GM10248 (cell line): Measurements from ENCODE around the gene STX16.

Experiments used
- CTCF ChIA-PET: fragments of 300-600 bp; sonication (Branson Sonifier 250); formaldehyde crosslinking; extraction: SDS; loops from one replicate; lab custom pipeline; 2021; ENCODE audit warnings: antibody characterized with exemption; lab: Yijun Ruan, JAX
- POLR2A ChIA-PET: fragments of 350-650 bp; sonication (Branson Sonifier 250); formaldehyde crosslinking; extraction: SDS; loops from one replicate; lab custom pipeline; 2020; ENCODE audit warnings: antibody characterized with exemption; lab: Yijun Ruan, JAX
- DNase-seq: peaks from one replicate; pipeline ENCODE4 v3.0.0; 2012; ENCODE audit errors: extremely low spot score
- TF ChIP-seq, protein P1 (sequence below): IDR thresholded peaks from 2 replicates; pipeline ENCODE4 v1.5.1; 2012; ENCODE audit warnings: mild to moderate bottlenecking, low read depth; ENCODE audit errors: extremely low read depth, missing control alignments, control extremely low read depth

STX16 gene

DNA sequence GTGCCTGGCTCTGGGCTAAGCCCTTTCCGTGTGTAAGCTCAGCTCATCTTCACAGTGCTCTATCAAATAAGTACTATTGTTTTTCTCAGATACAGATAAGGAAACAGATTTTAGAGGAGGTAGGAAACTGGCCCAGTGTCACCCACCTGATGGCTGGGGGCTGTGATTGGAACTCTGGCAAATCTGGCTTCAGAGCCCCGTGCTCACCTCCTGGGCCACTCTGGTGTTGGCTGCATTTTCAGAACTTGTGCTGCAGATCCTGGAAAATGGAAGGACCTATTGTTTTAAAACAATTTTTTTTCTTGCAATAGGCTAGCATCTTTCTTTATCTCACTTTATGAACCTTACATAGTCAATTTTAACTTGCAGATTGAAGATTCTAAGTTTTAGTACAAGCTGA, 5.7 kb downstream of the STX16 start:
- DNase-seq = no peak
- ChIA-PET CTCF (interaction anchor here (0.7 to 2.3 kb wide), 3 partner anchors 9 to 45 kb away, joined by 3 to 5 read pairs (median 4); no protein-coding TSS in a partner anchor), POLR2A (no interaction called here)
- TF ChIP-seq, protein P1, sequence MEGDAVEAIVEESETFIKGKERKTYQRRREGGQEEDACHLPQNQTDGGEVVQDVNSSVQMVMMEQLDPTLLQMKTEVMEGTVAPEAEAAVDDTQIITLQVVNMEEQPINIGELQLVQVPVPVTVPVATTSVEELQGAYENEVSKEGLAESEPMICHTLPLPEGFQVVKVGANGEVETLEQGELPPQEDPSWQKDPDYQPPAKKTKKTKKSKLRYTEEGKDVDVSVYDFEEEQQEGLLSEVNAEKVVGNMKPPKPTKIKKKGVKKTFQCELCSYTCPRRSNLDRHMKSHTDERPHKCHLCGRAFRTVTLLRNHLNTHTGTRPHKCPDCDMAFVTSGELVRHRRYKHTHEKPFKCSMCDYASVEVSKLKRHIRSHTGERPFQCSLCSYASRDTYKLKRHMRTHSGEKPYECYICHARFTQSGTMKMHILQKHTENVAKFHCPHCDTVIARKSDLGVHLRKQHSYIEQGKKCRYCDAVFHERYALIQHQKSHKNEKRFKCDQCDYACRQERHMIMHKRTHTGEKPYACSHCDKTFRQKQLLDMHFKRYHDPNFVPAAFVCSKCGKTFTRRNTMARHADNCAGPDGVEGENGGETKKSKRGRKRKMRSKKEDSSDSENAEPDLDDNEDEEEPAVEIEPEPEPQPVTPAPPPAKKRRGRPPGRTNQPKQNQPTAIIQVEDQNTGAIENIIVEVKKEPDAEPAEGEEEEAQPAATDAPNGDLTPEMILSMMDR = no peak

GRCh38 chr20:58657262-58657661, 6.2 kb downstream of the STX16 start:
- TF ChIP-seq, protein P1 = no peak
- ChIA-PET CTCF (interaction anchor here (0.7 to 2.3 kb wide), 3 partner anchors 10 to 45 kb away, joined by 3 to 5 read pairs (median 4); no protein-coding TSS in a partner anchor), POLR2A (no interaction called here)
- no peak for DNase-seq

- TF ChIP-seq, protein P1 = no peak
Observed at GRCh38 chr20:58657986-58658385, 6.9 kb downstream of the STX16 start.

GRCh38 chr20:58658760-58659159, 7.7 kb downstream of the STX16 start:
- CTCF ChIA-PET = interaction anchor here (0.6 to 3.0 kb wide), 4 partner anchors 8 to 229 kb away, joined by 3 to 15 read pairs (median 5); partner anchors contain the start of gene STX16
- POLR2A ChIA-PET = interaction anchor here (0.6 kb wide), 1 partner anchor 35 kb away, joined by 3 read pairs; no protein-coding TSS in a partner anchor
- DNase-seq = no peak
- TF ChIP-seq, protein P1 = no peak

More at GRCh38 chr20:58657986-58658385, 6.9 kb downstream of the STX16 start:
- POLR2A ChIA-PET = no interaction called here
- no peak for DNase-seq
- CTCF ChIA-PET = interaction anchor here (1.6 kb wide), 1 partner anchor 36 kb away, joined by 5 read pairs; no protein-coding TSS in a partner anchor

DNA sequence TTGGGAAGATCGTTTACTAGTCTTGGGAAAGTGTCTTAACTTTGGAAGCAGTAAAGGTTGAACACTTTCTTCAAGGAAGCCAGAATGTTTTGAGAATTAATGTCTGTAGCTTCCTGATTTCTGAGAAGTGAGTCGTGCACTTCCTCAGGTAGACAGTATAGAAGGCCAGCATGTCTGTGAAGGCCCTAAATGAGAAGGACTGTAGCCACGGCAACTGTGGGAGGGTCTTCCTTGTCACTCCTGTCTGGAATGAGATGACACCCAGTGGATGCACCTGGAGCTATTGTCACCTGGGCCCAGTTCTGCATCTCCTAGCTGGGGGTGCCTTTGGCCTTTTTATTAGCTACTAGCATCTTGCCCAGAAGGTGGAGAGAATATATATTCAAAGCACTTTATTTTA, 8.8 kb downstream of the STX16 start:
- CTCF ChIA-PET = interaction anchor here (0.8 to 3.0 kb wide), 5 partner anchors 9 to 33 kb away, joined by 3 to 15 read pairs (median 3); partner anchors contain the start of gene STX16
- POLR2A ChIA-PET = interaction anchor here (0.7 kb wide), 1 partner anchor 25 kb away, joined by 3 read pairs; no protein-coding TSS in a partner anchor
- DNase-seq = no peak
- TF ChIP-seq, protein P1 = no peak

GRCh38 chr20:58660855-58661597, 9.9 kb downstream of the STX16 start:
- CTCF ChIA-PET = interaction anchor here (1.1 to 3.0 kb wide), 2 partner anchors 10 to 16 kb away, joined by 3 to 15 read pairs; partner anchors contain the start of gene STX16
- TF ChIP-seq, protein P1 = no peak
- DNase-seq = no peak
- POLR2A ChIA-PET = no interaction called here
